GM21619 (cell line): ENCODE measurements around the gene LSM3.

Experiments used
- ATAC-seq: cut with Tn5 transposase; IDR thresholded peaks from one replicate; pipeline ENCODE4 v1.9.1; 2021; ENCODE audit not compliant: unreplicated experiment

LSM3 gene

DNA sequence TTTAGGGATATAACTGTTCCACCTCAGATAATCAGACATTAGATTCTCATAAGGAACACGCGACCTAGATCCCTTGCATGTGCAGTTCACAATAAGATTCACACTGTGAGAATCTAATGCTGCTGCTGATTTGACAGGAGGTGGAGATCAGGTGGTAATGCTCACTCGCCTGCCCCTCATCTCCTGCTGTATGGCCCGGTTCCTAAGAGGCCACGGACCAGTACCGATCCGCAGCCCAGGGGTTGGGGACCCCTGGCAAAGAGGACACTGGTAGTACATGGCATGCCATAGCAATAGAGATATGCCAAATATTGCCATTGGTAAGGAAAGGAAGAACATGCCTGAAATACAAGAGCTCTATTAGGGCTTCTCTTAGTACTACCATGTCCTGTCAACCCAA is 59.7 kb downstream of the LSM3 start:
- ATAC-seq: no peak

DNA sequence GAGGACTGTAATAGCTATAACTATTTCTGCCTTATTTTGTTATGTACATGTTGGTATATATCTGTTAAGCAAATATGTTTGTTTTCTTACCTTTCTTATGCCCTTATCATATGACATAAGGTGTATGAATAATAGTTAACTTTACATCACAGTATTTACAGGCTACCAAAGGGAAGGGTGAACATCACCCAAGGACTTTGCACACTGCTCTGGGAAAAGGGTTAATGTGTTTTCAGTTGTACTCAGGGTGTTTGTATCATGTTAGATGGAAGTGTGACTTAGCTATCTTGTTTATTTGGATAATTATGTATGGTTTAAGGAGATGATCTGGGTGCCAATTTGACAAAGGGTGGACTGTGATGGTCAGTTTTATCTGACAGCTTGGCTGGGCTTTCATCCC is 60.3 kb downstream of the LSM3 start:
- no peak for ATAC-seq

GRCh38 chr3:14239940-14240339 is 61.3 kb downstream of the LSM3 start:
- no peak for ATAC-seq

DNA sequence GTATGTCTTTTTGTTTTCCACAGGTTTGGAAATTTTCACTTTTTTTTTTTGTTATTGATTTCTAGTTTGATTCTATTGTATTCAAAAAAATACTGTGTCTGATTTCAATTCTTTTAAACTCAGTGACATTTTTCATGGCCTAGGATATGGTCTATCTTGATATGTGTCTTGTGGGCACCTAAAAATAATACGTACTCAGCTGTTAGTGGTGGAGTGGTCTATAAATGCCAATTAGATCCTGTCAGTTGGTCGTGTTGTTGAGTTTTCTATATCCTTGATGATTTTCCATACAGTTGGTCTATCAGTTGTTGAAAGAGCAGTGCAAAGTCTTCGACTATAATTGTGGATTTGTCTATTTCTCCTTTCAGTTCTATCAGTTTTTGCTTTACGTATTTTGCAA is 61.7 kb downstream of the LSM3 start:
- no peak for ATAC-seq

DNA sequence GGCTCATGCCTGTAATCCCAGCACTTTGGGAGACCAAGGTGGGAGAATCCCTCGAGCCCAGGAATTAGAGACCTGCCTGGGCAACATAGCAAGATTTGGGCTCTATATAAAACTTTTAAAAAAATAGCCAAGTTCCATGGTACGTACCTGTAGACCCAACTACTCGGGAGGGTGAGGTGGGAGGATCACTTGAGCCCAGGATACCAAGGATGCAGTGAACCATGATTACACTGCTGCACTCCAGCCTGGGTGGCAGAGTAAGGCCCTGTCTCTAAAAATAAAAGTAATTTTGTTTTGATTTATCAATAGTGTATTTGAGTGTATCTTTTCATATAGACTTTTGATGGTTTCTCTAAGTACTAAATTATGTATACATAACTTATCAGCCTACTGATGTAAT is 63.1 kb downstream of the LSM3 start:
- ATAC-seq: no peak

DNA sequence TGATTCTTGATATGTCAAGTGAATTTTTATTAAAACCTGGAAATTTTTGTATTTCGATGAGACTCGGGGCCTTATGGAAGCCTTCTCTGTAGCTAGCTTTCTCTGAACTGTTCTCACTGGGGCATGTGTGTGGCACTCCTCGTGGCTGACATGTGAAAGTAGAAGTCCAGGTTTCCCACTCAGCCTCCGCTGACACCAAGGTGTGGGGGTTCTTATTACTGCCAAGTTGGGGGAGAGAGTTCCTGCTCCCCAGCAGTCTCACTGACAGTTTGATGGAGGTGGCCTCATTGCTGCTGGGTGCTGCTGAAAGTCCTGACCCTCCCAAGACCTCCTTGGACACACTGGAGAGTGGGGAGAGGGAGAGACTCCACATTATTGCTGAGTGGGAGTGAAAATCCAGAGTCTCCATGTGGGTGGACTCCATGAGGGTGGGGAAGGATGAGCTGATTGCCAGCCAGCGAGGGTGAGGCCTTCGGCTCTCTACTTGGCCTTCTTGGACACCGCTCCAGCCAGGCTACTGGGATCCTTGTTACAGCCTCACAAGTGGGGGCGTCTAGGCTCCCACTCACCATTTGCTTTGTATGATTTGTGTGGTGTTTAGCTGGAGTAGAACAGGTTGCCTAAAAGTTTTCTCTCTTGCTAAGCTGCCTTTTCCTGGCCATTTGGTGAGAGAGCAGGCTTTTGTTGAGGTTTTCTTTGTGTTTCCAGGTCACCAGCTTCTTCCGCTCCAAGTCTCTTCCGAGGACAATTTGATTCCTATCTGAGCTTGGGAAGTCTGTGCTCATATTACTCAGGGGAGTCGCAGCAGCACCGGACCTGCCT is 64.1 kb downstream of the LSM3 start:
- no peak for ATAC-seq

- no peak for ATAC-seq
Measured at GRCh38 chr3:14243782-14244181, 65.2 kb downstream of the LSM3 start.

GRCh38 chr3:14244521-14245247 is 66.1 kb downstream of the LSM3 start:
- ATAC-seq: no peak

DNA sequence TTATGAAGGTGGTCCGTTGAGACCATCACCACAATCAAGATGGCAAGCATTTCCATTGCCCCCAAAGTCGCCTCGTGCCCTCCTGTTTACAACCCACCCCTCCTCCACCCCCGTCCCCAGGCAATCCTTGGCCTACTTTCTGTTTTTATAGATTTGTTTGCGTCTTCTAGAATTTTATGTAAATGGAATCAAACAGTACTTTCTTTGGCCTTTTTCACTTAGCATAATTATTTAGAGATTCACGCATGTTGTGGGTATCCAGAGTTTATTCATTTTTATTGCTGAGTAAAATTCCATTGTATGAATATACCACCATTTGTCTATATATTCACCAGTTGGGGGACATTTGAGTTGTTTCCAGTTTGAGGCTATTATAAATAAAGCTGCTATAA is 66.6 kb downstream of the LSM3 start:
- ATAC-seq: no peak

- no peak for ATAC-seq
Measured at GRCh38 chr3:14245822-14246221, 67.2 kb downstream of the LSM3 start.

DNA sequence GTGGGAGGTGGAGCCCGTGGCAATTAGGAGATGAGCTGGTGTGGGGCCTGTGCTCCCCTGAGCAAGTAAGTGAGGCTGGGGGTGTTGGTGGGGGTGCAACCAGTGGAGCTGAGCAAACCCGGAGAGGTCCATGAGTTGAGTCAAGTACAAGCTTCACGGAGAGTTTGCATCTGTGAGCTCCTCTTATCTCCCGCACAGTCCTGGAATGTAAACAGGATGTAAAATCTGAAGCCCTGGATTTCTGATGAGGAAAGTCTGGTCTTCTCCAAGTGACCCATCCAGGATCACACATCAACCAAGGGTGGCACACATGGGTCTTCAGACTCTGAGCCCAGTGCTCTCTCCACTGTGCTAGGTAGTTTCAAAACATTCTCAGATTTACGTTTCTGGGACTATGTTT is 67.8 kb downstream of the LSM3 start:
- ATAC-seq: no peak

- ATAC-seq: no peak
Measured at GRCh38 chr3:14248477-14248848, 69.8 kb downstream of the LSM3 start.

- no peak for ATAC-seq
Measured at GRCh38 chr3:14248849-14249523, 70.4 kb downstream of the LSM3 start.
